HS-5 (cell line): ENCODE results near the gene FRYL.
A peak's percentile ranks its signal among the peaks of the same experiment; 100 is the strongest.
"Not testable (repeated sequence)": the region's sequence is repeated elsewhere in the genome, so short reads cannot be mapped to it uniquely, and the experiment has no call there.

Source experiments
- DNase-seq: peaks from one replicate; pipeline ENCODE4 v3.0.0-alpha.2; 2012; ENCODE audit warnings: low read depth

Gene FRYL

GRCh38 chr4:48661391-48661790, 118.7 kb downstream of the FRYL start:
- no peak for DNase-seq

DNA sequence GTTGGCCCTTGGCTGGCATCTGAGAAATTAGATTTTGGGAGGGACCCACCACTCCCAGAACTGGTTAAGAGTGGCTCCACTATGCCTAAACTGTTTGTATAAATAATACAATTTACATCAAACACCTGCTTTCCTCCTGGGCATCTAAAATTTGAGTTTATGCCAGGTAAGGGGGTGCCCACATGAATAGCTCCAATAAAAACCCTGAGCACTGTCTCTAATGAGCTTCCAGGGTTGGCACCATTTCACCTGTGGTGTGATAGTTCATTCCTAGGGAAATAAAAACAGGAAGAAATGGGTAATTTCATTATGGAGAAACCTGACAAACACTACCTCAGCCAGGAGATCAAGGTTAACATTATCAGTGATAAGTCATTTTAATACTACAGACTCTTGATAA, 119.7 kb downstream of the FRYL start:
- DNase-seq: no peak

GRCh38 chr4:48654015-48654664, 125.9 kb downstream of the FRYL start:
- no peak for DNase-seq

GRCh38 chr4:48653217-48654014, 126.7 kb downstream of the FRYL start:
- DNase-seq: no peak

DNA sequence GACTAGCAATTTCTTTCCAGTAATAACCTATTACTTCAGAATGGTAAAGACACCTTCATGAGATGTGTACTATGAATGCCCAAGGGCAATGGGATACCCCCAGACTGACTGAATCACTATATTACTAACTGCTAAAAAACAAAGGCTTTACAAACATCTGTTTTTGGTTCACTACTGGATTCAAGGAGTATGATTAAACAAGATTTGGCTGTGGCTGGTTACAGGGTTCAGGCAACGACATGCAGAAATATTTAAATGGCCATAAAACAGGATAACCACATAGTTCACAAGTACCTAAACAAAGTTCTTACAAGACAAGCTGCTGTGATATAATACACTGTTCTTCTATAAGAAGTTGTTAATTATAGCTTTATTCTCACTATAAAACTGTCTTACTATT, 128.2 kb downstream of the FRYL start:
- DNase-seq: peak; percentile 37

DNA sequence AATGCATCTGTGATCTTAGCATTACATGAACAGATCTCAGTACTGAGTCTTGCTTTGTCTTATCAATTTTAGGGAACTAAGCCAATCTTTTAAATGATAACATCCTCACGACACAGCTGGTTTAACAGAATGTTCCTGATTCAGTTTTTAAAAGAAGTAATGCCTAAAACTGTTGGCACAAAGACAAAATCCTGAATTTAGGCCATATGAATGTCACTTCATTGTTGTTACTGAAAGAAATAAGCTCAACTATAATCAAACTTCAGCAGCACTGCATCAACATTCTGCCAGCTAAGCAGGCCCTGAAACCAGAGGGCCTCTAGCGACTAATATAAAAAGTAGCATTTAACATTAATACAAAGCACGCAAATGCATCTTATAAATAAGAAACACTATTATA, 130.6 kb downstream of the FRYL start:
- no peak for DNase-seq

DNA sequence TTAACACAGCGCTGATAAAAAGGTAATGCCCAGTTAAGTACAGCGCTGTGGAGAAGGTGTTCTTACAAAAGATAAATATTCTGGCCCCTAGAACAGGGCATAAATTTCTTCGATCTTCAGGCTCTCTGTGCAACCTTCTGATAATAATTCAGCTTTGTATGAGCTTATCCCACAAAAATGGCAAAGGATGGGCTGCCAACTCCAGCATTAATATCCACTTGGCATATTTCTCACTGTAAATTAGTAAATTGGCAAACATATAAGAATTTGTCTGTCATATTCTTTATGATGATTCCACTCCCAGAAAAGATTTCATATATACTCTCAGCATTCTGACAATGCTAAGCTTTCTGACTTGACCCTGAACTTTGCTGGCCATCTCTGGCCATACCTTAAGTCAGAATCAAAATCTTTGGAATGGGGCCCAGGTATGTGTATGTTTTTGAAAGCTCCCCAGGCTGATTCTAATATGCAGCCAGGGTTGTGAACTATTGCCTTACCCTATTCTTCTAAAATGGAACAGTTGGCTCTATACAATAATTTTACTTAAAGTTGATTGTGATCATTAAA, 134.8 kb downstream of the FRYL start:
- DNase-seq: no peak

- no peak for DNase-seq
Measured at GRCh38 chr4:48642421-48643374, 137.4 kb downstream of the FRYL start.

DNA sequence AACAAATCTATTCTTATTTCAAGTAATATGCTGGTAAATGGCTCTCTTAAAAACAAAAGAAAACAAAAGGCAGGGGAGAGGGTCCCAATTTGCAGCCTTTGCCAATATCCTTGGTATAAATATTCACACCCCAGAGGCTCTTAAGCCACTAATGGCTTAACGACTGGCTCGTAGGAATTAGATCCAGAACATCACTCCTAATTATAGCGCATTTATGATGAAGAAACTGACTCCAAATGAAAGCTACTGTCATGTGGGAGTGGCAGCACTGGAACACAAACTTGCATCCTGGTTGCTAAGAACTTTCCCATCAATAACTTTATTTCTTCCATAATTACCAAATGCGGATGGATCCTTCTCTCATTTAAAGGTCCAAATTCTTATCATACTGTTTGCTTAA, 138.7 kb downstream of the FRYL start:
- DNase-seq: no peak

DNA sequence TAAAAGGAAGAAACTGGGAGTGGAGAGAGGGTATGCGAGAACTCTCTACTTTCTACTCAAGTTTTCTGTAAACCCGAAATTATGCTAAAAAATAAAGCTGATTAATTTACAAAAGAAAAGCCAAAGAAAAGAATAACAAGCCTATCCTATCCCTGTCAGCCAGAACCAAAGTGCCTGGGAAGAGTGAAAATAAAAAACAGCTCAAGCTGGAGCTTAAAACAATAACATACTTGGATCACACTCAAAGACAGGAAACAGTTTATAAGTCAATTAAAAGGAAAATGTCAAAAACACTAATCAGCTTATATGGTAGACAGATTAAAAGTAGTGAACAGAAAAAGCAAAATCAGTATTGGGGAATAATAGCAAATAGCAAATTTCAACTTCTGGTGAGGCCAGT, 139.4 kb downstream of the FRYL start:
- no peak for DNase-seq

DNA sequence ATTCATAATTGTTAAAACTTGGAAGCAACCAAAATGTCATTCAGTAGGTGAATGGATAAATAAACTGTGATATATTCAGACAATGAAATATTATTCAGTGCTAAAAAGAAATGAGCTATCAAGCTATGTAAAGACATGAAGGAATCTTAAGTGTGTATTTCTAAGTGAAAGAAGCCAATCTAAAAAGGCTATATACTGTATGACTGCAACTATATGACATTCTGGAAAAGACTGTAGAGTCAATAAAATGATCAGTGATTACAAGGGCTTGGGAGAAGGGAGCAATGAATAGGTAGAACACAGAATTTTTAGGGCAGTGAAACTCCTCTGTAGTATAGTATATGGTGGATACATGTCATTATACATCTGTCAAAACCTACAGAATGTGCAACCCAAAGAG, 139.9 kb downstream of the FRYL start:
- no peak for DNase-seq

DNA sequence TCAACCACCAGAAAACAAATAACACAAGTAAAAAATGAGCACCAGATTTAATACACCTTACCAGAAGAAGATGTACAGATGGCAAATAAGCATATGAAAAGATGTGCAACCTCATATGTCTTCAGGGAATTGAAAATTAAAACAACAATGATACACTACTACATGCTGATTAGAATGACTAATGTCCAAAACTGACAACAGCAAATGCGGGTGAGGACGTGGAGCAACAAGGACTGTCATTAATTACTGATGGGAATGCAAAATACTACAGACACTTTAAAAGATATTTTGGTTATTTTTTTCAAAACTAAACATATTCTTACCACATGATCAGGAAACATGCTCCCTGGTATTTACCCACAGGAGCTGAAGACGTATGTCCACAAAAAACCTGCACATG, 140.3 kb downstream of the FRYL start:
- no peak for DNase-seq

DNA sequence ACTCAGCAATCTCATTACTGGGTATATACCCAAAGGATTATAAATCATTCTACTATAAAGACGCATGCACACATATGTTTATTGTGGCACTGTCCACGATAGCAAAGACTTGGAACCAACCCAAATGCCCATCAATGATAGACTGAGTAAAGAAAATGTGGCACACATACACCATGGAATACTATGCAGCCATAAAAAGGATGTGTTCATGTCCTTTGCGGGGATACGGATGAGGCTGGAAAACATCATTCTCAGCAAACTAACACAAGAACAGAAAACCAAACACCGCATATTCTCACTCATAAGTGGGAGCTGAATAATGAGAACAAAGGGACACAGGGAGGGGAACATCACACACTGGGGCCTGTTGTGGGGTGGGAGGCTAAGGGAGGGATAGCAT, 141.5 kb downstream of the FRYL start:
- DNase-seq: not testable (repeated sequence)

DNA sequence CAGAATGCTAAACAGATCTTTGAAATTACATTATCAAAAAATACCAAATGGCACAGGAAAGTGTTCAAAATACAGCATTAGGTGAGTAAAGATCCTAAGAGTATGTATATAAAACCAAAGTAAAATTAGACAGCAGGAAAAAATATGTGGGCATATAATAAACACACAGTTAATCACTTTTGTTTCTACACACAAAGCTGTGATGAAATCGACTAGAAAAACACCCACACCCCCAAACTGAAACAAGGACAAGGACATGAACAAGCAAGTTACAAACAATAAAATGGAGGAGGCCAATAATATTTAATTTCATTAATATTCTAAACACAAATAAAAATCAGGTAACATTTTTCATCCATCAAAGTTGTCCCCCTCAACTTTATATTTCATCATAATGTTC, 143.2 kb downstream of the FRYL start:
- DNase-seq: no peak

- DNase-seq: no peak
Measured at GRCh38 chr4:48635980-48636379, 144.1 kb downstream of the FRYL start.

DNA sequence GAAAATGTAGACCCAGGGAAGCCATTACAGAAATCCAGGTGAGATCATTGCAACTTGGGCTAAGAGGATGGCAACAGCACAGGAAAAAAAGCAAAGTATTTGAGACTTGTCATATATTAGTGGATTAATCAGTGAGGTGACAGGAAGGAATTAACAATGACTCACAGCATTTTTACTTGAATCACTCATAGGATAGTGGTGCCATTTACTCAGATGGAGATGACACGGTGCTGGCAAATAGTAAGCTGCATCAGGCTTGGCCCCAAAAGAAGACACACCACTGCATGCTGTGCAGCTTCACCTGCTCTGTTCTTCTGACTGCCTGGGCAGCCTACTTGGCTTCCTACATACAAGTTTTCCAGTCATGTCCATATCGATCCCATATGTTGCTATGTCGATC, 144.8 kb downstream of the FRYL start:
- no peak for DNase-seq

DNA sequence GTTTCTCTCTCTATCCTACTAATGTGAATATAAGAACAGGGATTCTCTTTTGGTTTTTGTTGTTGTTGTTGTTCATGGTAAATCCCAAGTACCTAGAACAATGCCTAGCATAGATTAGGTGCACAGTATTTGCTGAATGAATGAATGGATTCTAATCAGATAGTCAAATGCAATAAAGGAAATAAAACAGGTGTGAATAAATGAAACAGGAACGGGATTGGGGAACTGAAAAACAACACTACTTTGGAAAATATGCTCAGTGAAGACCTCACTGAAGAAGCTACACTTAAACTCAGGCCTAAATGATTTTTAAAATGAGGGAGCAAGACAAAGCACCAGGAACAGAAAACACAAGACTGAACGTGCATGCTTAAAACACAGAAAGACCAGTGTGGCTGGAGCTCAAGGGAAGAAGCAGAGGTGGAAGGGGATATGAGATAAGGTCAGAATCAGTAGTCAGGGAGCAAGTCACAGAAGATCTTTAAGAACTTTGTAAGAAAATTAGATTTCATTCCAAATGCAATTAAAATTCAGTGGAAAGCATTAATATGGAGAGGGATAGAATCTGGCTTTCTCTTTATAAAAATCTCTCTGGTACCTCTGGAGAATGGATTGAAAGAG, 145.3 kb downstream of the FRYL start:
- DNase-seq: no peak

DNA sequence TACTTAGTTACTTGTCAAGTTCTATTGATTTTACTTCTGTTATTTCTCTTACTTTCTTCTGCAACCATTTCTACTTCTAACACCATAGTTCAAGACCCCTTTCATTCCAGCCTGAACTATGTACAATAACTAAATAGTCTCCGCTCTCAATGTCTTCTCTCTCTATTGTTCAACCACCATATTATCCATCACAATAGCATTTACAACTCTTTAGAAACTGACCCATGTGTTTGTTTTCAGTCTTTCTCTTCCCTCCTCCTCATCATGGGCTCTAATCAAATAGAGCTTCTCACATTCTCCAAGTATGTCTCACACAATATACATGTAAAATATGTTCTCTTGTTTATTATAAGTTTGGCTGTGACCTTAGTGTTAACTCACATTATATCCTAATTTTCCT, 146.4 kb downstream of the FRYL start:
- DNase-seq: no peak

GRCh38 chr4:48629458-48629857, 150.6 kb downstream of the FRYL start:
- no peak for DNase-seq

GRCh38 chr4:48623182-48623780, 156.8 kb downstream of the FRYL start:
- DNase-seq: no peak

GRCh38 chr4:48620831-48621230, 159.2 kb downstream of the FRYL start:
- no peak for DNase-seq
